ENCODE data around the gene TSPAN3.

The TSPAN3 gene

DNA sequence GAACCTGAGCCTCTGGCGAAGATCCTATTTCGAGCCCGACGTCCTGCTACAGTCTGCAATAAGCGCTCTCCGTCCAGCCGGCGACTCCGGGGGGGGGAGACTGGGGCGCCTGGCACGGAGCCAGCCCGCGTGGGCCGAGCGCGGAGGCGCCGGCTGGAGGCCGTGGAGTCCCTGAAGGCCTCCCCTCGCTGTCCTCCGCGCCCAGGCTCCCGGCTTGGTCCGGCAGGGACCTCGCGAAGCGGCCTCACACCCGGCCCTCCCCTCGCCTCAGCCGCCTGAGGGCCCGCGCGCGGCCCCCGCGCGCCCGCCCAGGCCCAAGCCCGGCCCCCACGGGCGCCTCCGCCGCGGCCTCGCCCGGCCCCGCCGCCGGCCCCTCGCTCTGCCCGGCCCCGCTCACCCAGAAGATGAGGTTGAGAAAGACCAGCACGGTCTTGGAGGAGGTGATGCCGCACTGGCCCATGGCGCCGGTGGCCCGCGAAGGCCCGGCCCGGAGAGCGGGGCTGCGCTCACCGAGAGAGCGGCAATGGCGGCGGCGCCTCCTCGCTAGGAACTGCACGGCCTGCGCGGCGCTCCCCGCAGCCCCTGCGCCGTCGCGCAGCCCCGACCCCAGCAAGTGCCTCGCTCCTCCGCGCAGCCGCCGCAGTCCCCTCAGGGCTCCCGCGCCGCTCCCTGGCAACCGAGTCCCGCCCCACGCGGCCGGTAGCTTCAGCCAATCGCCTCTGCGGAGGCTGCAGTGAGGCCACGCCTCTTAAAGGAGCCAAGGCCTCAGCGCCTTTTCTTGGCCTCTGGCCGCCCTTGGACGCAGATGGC is at the start of gene TSPAN3:
TSS of gene TSPAN3 (minus strand) at position 615 of the 810 bp plus-strand sequence. CDS start at position 460, 155 bp downstream.
- DNase-seq (ENCODE audit: low read depth, low spot score) = peak; percentile 98

DNA sequence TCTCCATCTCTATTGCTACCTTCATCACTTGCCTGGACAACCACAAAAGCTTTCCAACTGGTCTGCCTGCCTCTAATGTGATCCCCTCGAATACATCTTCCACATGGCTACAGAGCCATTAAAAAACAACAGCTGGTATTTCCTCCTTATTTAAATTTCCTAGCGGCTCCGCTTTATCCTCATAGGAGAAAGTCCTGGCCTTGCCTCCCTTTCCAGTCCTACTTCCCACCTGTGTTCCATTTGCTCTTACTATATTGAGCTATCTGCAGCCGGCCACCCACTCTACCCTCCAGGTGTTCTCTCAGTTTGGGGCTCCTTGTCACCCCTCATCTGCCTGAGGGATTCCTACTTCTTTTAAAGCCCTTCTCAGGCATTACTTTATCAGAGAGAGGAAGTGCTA is 49.7 kb upstream of the TSPAN3 start:
- DNase-seq (ENCODE audit: low read depth, low spot score) = no peak

DNA sequence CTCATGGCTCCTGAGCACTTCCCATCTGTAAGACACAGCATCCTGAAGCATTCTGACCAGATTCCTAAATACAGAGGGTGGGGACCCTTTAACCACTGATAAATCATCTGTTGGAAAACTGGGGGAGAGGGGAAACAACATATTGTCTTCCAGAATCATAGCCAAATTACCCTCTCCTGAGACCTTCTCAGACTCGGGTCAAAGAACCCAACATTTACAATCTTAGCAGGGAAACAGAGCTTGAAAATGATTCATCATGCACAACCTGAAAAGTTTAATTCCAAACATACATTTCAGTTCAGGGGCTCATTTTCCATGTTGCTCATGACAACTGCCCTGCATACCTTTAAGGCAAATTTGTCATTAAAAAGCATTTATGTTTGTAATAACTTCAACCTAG is 48.5 kb upstream of the TSPAN3 start:
- no peak for DNase-seq (ENCODE audit: low read depth, low spot score)

DNA sequence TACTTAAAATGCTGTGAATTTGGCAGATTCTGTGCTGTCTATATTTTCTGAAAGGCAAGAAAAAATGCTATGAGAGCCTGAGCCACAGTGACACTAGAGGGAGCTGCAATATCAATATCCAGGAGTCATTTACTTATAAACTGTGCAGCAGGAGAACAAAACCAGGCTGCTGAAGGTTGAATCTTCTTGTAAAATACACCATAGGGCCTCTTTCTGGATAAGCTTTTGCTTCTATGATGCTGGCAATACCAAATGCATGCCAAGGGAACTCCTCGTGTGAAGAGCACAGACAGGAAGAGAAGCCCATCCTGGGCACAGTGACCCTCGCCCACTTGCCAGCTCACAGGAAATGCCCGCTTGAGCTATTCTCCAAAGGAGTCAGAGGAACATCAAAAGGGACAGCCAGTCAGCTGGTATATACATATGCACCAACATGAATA is 48.0 kb upstream of the TSPAN3 start:
- peak; percentile 82 for DNase-seq (ENCODE audit: low read depth, low spot score)

DNA sequence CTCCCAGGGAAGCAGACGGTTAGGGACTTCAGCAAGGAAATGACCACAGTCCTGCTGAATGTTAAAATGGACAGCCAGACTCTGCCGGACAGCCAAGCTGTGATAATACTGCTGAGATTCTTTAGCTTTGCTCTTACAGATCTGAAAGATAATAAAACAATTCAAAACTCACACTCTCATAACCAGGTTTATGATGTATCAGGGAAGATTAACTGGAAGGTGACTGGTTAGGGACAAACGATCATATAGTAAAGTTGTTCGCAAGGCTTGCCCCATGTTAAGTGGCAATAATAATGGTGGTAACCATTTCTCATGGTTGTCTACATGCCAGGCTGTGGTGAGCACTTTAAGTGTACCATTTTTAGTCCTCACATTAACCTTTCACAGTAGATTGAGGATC is 44.3 kb upstream of the TSPAN3 start:
- DNase-seq (ENCODE audit: low read depth, low spot score) = no peak

DNA sequence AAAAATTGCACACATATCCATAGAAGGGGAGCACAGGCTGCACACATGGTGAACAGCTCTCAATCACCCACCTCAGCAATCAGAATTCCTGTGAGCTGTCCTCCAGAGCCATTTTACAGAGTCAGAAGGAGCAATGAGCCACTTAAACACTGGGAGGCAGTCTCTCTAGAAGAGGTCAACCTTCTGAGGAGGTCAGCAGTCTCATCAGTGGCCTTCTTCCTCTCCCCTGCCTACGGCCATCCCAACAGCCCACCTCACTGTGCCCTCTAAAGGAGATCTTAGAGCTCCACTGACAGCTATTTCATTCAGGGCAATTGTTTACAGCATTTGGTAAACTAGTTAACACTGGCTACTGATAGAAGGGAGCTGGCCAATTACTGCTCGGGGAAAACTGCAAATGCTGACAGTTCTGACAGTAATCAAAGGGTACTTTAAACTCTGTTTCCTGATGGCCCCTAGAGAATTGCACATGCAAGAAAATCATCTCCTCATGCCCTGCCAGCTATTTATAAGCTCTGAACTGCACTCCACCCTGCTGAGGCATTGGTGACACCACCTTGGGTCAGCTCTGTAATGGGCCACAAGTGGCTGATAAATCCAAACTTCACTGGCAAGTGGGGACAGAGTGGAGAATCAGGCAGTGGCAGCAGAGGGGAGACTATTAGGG is 42.1 kb upstream of the TSPAN3 start:
- no peak for DNase-seq (ENCODE audit: low read depth, low spot score)

DNA sequence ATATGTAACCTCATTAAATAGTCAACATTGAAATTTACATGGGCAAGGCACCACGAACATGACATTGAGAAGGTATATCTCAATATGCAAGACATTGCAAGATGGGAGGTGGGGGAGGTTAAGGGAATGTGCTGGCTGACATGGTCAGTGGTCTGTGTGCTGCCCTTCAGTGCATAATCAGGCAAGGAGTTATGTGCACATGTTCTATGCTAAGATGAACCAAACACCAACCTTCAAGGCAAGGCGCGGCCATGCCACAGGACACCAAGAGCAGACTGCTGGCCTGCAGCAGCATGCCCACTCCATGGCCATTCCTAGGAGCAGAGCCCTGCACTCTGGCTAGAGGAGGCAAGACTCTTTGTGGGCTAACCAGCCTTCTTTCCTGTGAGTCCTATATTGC is 40.9 kb upstream of the TSPAN3 start:
- no peak for DNase-seq (ENCODE audit: low read depth, low spot score)

DNA sequence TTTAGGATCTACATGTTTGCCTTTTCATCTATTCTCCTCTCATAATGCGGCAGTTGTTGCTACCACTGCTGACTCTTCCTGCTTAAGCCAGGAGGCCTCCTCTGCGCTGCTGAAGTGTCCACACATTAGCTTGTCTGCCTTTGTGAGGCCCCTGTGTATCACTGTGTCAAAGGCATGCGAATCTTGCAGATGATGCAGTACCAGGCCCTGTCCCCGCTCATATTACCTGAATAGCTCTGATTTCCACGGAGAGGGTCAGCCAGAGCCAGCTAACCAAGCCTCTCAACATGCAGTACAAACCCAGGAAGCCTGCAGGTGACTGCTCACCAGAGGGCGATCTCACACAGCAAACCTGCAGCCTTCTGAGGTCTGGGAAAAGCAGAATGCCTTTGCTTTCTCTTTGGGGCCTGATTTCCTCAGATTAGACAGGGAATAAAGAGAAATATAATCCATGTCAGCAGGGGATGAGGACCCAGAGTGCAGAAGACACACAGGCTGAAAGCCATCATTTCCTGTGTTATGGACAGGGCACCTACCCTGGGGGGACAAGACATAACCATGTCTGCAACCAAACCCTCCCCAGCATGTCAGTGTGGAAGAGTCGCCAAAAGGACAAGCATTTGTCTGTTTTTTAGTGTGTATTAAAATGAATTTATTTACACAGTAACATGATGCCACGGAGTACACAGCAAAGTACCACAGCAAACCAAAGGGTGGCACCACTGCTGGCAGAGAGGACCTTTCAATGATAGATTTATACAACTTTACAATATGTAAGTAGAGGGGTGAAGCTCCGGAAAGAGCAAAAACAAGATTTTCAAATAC is 36.8 kb upstream of the TSPAN3 start:
- peak; percentile 75 for DNase-seq (ENCODE audit: low read depth, low spot score)

DNA sequence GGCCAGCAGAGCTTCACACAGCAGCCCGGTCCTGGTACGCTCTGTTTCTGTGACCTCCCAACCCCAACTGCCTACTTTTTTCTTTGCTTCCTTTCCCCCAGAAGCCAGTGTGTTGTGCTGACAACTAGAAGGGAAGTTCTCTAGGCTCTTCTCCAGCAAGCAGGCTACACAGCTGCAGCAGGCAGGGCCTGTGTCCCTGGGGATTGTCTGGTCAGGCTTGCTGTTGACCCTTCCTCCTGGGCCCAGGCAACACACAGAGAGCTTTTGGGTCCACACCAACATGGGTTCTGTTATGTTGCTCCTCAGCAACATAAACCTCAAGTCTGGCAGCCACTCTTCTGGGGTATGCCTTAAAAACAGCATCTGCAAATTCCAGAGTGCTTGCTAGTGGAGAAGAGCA is 36.2 kb upstream of the TSPAN3 start:
- no peak for DNase-seq (ENCODE audit: low read depth, low spot score)

DNA sequence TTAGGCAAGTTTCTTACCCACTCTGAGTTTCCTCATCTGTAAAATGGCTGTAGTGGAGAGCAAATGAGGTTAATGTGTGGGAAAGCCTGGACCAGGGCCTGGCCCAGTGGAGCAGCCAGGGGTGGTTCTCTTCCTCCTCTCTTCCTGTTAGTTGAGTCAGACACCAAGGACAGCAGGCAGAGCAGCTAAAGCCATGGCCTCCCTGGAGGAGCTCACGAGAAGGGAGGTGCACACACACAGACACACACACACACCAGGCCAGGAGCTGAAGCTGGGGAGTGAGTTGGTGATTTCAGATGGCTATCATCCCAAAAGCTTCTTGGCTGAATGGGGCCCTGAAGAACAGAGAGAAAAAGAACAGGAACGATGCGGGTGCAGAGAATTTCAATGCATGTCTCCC is 33.2 kb upstream of the TSPAN3 start:
- no peak for DNase-seq (ENCODE audit: low read depth, low spot score)

DNA sequence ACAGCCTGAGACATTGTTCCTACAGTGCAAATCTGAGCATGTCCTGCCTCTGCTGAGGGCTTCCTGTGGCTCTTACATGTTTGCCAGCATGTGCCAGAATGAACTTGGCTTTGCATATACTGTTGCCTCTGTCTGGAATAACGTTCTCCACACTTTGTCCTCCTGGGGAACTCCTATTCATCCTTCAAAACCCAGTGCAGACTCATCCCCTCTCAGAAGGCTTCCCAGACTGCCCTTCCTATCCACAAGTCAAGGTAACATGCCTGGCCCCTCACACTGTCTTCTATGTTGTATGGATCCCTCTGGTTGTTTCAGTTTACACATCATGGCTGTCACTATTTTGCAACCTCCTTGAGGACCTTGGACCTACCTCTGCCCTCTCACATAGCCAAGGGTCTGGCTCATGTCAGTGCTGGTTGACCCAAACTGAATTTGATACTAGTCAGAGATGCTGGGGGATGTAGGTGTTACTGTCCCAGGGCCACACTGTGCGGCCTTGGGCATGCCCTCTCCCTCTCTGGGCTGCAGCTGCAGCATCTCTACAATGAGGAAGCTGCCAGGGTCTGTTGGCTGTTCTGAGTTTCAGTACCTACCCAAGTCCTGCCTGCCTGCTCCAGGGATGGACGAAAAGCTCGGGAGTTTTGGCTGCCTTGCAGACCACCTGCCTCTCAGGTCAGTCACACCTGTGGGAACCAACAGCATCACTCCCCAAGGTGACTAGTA is 29.0 kb upstream of the TSPAN3 start:
- DNase-seq (ENCODE audit: low read depth, low spot score) = no peak

DNA sequence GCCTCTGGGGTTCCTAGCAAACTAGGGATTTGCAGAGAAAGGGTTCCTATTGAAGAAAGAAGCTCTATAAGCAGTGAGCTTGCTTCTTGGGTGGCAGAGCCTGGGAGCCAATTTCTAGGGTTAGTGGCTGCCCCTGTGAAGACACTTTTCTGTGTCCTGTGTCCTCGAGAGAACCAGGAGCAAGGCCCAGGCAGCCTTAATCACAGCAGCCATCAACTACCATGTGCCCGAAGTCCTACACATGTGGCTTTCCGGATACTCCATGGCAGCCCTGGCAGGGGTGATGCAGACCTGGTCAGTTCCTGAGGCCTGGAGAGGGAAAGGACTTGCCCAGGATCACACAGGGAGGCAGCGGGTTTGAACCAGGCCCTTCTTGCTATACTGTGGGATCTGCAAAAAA is 27.7 kb upstream of the TSPAN3 start:
- no peak for DNase-seq (ENCODE audit: low read depth, low spot score)

DNA sequence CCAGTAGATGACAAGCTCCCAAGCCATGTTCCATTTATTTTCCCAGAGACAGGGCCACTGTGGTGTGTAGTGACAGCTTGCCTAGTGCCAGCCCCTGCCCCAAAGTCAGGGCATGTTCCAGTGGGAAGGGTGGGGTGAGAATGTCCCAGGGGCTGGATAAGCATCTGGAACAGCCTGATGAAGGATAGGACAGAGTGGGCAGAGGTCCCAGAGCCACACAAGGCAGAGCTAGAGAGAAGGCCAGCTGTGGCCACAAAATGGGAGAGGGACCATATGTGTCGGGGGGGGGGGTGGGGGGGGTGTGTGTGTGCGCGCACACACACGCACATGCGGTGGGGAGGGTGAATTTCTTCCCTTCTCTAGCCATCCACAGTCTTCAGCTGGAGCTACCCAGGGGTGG is 27.0 kb upstream of the TSPAN3 start:
- no peak for DNase-seq (ENCODE audit: low read depth, low spot score)

DNA sequence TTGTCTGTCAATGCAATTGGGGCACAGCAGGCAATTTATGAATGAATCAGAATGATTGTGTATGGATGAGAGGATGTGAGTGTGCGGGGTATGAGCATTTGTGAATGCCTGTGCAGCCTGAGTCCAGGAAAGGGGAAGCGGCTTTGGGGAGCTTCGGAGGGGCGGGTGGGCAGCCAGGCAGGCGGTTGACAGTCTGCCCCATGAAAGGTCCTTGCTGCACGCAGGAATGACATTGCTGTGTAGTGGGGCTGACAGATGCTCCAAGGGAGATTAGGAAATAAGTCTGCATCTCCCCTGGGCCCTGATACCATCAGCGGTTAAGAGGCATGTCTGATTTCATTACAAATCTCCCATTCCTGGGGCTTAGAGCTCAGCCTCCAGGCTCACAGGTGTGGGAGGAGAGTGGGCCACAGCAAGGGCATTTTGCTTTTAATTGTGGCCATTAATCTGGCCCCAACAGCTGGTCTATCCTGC is 26.4 kb upstream of the TSPAN3 start:
- DNase-seq (ENCODE audit: low read depth, low spot score) = no peak

DNA sequence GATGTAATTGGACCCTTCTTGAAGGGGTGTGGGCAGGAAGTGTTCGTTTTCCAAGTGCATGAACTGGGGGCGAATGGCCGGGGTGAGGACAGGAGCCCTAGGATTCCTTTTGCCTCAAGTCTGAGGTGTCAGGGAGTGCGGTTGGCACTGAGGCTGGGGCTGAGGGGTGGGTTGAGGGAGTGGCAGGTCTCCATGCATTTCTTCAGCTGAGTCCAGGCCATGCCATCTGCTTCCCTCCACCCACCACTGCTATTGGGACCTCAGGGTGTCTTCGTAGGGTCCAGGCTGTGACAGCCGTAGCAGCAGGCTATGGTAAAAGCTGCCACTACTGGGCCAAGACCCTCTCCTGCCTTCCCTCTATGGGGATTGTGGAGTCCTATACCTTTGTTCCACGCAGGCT is 25.6 kb upstream of the TSPAN3 start:
- DNase-seq (ENCODE audit: low read depth, low spot score) = no peak

DNA sequence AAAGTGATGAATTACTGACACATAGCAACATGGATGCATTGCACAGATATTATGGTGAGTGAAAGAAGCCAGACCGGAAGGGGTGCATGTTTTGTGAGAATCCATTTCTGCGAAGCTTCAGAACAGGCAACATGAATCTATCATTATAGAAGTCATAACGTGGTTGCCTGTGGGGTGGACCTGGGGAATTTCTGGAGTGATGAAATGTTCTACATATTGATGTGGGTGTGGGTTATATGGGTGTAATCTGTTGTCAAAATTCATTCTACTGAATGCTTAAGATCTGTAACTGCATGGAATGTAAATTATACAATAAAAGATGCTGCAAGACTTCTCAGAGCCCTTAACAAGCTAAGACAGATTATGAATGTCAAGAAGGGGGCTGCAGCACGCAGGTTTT is 25.2 kb upstream of the TSPAN3 start:
- no peak for DNase-seq (ENCODE audit: low read depth, low spot score)

DNA sequence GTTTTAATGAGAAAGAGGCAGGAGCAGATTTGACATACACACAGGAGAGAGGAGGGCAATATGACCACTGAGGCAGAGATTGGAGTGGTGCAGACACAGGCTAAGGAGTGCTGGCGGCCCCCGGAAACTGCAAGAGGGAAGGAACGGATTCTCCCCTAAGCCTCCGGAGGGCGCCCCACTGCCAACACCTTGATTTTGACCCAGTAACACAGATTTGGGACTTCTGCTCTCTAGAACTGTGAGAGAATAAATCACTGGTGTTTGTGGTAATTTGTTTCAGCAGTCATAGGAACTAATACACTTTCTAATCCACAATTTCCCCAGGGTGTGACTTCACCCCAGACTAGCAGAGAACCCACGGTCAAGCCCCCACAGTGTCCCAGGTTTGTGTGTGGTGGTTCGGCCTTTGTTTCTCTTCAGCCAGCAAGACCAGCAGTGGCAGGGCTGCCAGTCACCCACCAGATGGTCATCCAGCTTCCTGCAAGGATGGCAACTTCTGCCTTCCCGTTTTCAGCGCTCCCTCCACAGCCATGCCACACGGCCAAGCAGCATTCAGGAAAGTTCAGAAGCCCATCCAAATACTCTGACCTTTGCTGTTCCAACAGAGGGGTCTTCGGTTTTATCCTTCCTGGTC is 23.6 kb upstream of the TSPAN3 start:
- DNase-seq (ENCODE audit: low read depth, low spot score) = no peak

DNA sequence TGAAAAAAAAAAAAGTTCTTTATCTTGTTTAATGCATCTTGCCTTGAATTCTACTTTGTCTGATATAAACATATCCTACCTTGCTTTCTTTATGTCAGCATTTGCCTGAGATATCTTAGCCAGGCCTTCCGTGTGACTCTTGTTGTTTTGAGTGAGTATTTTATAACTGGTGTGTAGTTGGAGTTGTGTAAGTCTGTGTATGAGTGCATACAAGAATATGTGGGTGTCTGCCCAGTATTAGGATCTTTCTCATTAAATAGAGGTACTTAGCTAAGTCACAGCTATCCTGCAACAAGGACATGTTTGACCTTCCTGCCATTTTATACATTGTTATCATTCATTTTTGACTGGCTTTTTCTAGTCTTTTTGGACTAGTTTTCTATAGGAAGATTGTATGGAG is 22.5 kb upstream of the TSPAN3 start:
- no peak for DNase-seq (ENCODE audit: low read depth, low spot score)

DNA sequence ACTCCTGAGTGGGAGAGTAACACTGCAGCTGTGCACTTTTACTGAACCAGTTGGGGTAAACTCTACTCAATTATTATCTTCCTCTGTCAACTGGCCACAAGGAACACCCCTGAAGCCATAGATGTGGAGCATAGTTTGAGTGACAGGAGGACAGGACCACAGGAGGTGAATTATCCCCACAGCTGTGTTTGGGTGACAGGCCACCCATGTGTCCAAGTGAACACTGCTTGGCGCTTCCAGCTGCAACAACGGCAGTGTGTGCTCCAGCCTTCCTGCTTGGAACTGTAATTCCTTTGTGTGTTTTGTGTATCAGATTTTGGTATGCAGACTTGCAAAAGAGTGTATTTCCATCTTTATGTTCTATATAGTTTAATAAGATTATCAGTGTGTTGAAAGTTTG is 20.2 kb upstream of the TSPAN3 start:
- no peak for DNase-seq (ENCODE audit: low read depth, low spot score)

DNA sequence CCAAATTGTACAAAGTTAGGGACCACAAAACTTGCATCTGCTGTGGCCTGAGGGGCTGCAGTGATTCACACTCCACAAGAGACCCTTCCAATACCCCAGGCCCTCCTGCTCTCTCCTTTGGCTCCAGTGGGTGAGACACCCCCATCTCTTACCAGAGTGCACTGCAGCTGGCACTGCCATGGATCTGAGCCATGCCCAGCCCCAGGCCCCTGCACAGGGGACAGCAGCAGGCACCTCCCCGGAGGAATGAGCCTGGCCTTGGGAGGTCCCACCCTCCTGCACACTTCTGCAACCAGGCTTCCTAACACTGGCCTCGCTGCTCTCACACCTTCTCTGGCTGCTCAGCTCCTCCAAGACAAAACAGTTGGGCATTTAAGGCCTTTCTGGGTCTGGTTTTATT is 16.3 kb upstream of the TSPAN3 start:
- no peak for DNase-seq (ENCODE audit: low read depth, low spot score)

DNA sequence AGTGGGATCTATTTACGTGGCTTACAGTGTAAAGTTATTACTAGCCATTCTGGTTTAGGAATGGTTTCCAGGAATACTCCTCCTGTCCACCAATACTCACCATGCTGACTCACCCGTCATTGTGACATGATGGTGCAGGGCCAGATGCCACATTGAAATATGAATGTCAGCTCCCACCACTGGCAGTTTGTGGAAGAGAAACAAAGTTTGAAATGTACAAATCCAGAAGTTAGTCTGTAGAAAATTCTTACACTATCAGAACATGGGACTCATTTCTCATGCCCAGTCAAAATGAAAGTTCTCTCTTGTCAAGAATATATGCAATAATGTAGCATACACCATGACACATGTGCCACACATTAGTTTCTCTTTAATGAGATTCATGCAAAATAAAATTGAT is 14.4 kb upstream of the TSPAN3 start:
- DNase-seq (ENCODE audit: low read depth, low spot score) = peak; percentile 67
